GM12891 (cell line): ENCODE measurements around the gene GAS2.

Experiments used
- PAX5 ChIP-seq: IDR thresholded peaks from 2 replicates; pipeline ENCODE4 v1.6.1; 2011; ENCODE audit warnings: low read length, moderate library complexity, mild to moderate bottlenecking; ENCODE audit not compliant: insufficient read depth, severe bottlenecking
- POLR2A ChIP-seq: IDR thresholded peaks from 2 replicates; pipeline ENCODE4 v1.6.1; 2011; ENCODE audit warnings: low read depth, low read length, control low read depth
- POLR2AphosphoS5 ChIP-seq: IDR thresholded peaks from 2 replicates; pipeline ENCODE4 v1.6.1; 2011; ENCODE audit warnings: low read depth, low read length, control low read depth
- POU2F2 ChIP-seq: IDR thresholded peaks from 2 replicates; pipeline ENCODE4 v1.6.1; 2011; ENCODE audit warnings: low read depth, mild to moderate bottlenecking, control low read depth, low read length, moderate library complexity
- SPI1 ChIP-seq: IDR thresholded peaks from 2 replicates; pipeline ENCODE4 v1.6.1; 2011; ENCODE audit warnings: low read depth, low read length, control low read depth
- TAF1 ChIP-seq: IDR thresholded peaks from 2 replicates; pipeline ENCODE4 v1.6.1; 2011; ENCODE audit warnings: low read depth, low read length, control low read depth

DNA sequence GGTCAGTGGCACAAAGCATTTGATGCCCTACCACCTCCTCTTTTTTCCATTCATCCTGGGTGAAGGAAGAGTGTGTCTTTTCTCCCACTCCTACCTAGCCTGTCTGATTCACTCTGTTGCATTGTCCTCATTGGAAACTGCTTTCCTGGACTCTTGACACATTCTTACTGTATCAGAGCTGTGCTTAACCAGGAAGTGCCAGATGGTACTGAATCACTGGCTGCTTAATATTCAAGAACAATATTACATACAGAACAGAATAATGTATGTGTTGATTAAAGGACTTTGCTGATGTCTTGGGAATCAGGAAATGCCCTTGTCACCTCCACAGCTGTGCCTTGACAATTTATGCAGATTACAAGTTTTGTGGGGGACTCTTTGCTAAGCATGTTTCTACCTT lies 118.8 kb downstream of the GAS2 start:
- no peak for TF ChIP-seq POLR2A
- TF ChIP-seq POLR2AphosphoS5, result no peak
- no peak for TF ChIP-seq TAF1
- no peak for TF ChIP-seq POU2F2
- no peak for TF ChIP-seq SPI1
- no peak for TF ChIP-seq PAX5
